Type B pancreatic cell (in vitro differentiated cells): ENCODE results near the gene MAP7D1. TPM values are rescaled to one million over a fixed set of nuclear protein-coding genes. Genes with fewer than 3 reads are reported as not detected.

Experiments used
- DNase-seq: peaks from one replicate; pipeline ENCODE4 v3.0.0; 2021; ENCODE audit warnings: mixed read lengths; ENCODE audit not compliant: unreplicated experiment; ENCODE audit errors: extremely low spot score
- H3K27ac Mint-ChIP-seq: 2 replicates; pipeline ENCODE4 v1.8.0; 2021; ENCODE audit warnings: mild to moderate bottlenecking, mixed read lengths
- H3K27me3 Mint-ChIP-seq: 2 replicates; pipeline ENCODE4 v1.8.0; 2021; ENCODE audit warnings: mixed read lengths
- H3K36me3 Mint-ChIP-seq: 2 replicates; pipeline ENCODE4 v1.8.0; 2021; ENCODE audit warnings: mixed read lengths
- H3K4me1 Mint-ChIP-seq: one replicate; pipeline ENCODE4 v1.8.0; 2021; ENCODE audit warnings: mixed read lengths; ENCODE audit not compliant: unreplicated experiment
- H3K4me3 Mint-ChIP-seq: 2 replicates; pipeline ENCODE4 v1.8.0; 2021; ENCODE audit warnings: mild to moderate bottlenecking, mixed read lengths
- H3K9me3 Mint-ChIP-seq: 2 replicates; pipeline ENCODE4 v1.8.0; 2021; ENCODE audit warnings: mixed read lengths
- total RNA-seq: library from RNA; stranded (reverse); gene quantifications from 2 replicates; pipeline ENCODE4 v1.2.1, GENCODE V29; 2021; ENCODE audit warnings: low replicate concordance
- TF ChIP-seq, protein P1 (sequence below): fragments of 200-600 bp; sonication (generic); conservative IDR thresholded peaks from 2 replicates; pipeline ENCODE4 v1.5.0; 2021; ENCODE audit warnings: antibody characterized with exemption, mild to moderate bottlenecking

The MAP7D1 gene
- total RNA-seq, 1 donor from 2014 or later = 112 TPM

GRCh38 chr1:36118447-36119204 lies 37.3 kb upstream of the MAP7D1 start:
- Mint-ChIP-seq H3K27ac (no peak overlapping the region), H3K4me1 (peaks cover 20% of the 10 kb centered on the region), H3K36me3 (no peaks in the 10 kb centered on the region), H3K9me3 (no peaks in the 10 kb centered on the region), H3K4me3 (no peak overlapping the region), H3K27me3 (peaks cover 27% of the 10 kb centered on the region)
- TF ChIP-seq, protein P1, sequence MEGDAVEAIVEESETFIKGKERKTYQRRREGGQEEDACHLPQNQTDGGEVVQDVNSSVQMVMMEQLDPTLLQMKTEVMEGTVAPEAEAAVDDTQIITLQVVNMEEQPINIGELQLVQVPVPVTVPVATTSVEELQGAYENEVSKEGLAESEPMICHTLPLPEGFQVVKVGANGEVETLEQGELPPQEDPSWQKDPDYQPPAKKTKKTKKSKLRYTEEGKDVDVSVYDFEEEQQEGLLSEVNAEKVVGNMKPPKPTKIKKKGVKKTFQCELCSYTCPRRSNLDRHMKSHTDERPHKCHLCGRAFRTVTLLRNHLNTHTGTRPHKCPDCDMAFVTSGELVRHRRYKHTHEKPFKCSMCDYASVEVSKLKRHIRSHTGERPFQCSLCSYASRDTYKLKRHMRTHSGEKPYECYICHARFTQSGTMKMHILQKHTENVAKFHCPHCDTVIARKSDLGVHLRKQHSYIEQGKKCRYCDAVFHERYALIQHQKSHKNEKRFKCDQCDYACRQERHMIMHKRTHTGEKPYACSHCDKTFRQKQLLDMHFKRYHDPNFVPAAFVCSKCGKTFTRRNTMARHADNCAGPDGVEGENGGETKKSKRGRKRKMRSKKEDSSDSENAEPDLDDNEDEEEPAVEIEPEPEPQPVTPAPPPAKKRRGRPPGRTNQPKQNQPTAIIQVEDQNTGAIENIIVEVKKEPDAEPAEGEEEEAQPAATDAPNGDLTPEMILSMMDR = no peak
- no peak for DNase-seq

- H3K27me3 Mint-ChIP-seq = peaks cover 36% of the 10 kb centered on the region
- H3K9me3 Mint-ChIP-seq = no peaks in the 10 kb centered on the region
- no peak for DNase-seq
- peaks cover 20% of the 10 kb centered on the region for H3K4me1 Mint-ChIP-seq
- no peaks in the 10 kb centered on the region for H3K36me3 Mint-ChIP-seq
- H3K4me3 Mint-ChIP-seq = no peak overlapping the region
- H3K27ac Mint-ChIP-seq = no peak overlapping the region
- TF ChIP-seq, protein P1 = no peak
These were observed 36.5 kb upstream of the MAP7D1 start for GRCh38 chr1:36119456-36119855.

DNA sequence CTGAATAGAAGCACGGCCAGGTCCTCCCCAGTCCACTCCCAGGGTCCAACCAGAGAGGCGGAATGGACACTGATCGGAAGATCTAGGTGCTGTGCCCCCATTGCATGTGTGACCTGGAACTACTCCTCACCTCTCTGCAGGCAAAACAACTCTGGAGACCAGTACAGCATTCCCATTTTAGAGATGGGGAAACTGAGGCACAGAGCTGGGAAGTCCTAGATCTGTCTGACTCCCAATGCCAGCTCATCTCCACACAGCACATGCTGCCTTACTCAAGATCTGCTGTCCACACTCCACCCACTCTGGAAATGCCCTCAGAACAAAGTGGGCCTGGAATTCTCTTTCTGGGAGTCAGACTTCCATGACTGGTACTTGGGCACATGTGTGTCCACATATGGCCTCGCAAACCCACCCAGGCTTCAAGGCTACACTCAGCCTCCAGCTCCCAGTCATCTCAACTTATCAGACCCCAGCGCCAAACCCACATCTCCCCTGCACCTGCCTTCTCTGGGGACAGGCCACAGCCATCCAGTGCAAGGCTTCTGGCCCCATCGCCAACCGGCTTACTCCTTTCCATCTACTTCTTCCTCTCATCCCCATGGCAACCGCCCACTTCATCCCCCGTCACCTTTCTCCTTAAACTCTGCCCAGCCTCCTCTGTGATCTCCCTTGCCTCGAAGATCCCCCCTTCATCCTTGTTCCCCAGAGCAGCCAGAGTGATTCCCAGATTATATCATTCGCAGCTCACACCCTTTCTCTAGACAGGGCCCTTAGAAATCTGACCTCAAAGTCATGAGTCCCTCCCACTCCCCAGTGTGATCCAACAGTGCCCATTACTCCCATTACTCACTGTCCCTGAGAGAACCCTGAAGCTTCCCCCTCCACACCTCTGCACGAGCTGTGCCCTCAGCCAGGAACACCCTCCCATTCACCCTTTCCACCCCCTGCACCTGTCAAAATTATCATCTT lies 33.6 kb upstream of the MAP7D1 start:
- TF ChIP-seq, protein P1 = no peak
- DNase-seq = no peak
- no peaks in the 10 kb centered on the region for H3K36me3 Mint-ChIP-seq
- peaks cover 46% of the 10 kb centered on the region for H3K27me3 Mint-ChIP-seq
- no peaks in the 10 kb centered on the region for H3K9me3 Mint-ChIP-seq
- peaks cover 29% of the 10 kb centered on the region for H3K4me1 Mint-ChIP-seq
- H3K27ac Mint-ChIP-seq = no peak overlapping the region
- no peak overlapping the region for H3K4me3 Mint-ChIP-seq

DNA sequence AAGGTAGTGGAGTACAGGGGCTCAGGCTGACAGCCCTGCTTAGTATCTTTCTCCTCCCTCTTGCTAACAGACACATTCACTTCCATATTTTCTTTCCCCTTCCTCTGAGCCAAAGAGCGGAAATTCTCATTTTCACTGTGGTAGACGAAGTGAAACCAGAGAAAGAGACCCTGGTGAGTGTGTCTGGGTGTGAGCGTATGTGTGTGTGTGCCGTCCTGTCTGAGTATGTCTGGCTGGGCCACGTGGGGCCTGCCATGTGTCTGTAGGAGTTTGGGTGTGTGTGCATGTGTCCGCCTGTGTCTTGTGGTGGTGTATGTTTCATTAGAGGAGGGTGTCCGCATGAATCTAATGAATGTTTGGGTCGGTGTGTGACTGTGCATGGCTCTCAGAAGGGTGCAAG lies 32.6 kb upstream of the MAP7D1 start:
- Mint-ChIP-seq H3K27me3 (peaks cover 46% of the 10 kb centered on the region), H3K27ac (no peak overlapping the region), H3K9me3 (no peaks in the 10 kb centered on the region), H3K36me3 (no peaks in the 10 kb centered on the region), H3K4me3 (peak overlapping the region; percentile 40), H3K4me1 (peaks cover 33% of the 10 kb centered on the region)
- TF ChIP-seq, protein P1 = no peak
- DNase-seq = no peak

DNA sequence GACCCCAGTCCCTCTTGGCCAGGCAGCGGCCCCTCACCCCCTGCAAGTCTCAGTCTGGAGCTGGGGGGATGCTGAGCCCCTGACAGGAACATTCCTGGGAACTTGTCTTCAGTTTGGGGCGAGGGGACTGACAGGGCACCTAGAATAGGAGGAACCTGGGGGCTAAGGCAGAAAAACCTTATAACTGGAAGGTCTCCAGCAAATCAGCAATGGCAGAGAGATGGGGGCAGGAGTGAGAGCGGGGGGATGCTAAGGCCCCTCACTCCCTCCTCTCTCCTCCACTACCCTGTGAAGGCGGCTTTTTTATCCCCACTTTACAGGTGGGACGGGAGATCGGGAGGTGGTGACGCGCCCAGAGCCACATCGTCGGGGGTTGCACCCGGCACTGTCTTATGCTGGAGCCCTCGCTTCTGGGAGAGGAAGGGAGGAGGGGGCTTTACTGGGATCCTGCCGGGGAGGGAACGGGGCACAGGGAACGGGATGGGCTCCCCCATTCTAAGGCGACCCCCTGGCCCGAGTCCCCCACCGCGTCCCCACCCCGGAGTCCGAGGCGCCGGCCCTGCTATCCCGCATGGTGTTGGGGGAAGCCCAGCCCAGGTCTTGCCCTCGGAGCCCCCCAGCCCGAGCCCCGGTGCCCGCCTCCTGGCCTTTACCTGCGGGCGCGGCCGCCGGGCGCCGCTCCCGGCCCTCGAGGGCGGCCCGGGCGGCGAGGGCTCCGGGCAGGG lies 31.4 kb upstream of the MAP7D1 start:
- H3K36me3 Mint-ChIP-seq = no peaks in the 10 kb centered on the region
- peak overlapping the region; percentile 81 for H3K4me3 Mint-ChIP-seq
- TF ChIP-seq, protein P1 = no peak
- DNase-seq = no peak
- peaks cover 34% of the 10 kb centered on the region for H3K4me1 Mint-ChIP-seq
- no peaks in the 10 kb centered on the region for H3K9me3 Mint-ChIP-seq
- H3K27ac Mint-ChIP-seq = no peak overlapping the region
- peaks cover 46% of the 10 kb centered on the region for H3K27me3 Mint-ChIP-seq
